ENCODE data around the gene LYRM9.

DNA sequence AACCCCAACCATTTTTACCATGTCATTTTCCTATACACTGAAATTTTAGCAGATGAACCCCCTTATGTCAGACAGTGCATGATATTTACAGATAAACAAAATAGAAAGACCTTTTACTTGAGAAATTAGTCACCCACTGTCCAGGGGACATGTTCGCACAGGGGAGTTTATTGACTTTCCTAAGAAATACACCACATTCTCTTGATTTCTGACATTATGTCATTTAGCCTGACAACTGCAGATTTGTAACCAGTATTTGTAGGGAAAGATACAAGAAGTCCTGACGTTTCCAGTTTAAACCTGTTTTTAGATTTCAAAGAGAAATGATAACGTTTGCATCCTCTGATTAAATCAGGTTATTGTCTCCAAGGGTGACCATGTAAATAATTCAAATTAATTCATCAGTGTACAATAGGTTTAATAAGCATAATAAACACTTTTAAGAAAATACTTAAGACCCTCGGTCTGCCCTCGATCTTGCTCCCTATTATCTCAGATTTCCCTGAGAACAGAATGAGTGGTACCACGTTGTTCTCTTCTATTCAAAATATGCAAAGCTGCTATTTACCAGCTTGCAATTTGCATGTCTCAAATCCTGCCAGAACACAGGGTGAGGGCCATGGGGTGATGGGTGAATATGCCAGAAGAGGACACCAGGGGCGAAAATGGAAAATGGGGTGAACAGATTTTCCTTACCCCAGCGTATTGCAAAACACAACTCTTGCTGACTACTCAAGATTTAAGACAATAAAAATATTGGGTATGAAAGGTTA is 2.1 kb upstream of the LYRM9 start:
- TF ChIP-seq, protein P1, sequence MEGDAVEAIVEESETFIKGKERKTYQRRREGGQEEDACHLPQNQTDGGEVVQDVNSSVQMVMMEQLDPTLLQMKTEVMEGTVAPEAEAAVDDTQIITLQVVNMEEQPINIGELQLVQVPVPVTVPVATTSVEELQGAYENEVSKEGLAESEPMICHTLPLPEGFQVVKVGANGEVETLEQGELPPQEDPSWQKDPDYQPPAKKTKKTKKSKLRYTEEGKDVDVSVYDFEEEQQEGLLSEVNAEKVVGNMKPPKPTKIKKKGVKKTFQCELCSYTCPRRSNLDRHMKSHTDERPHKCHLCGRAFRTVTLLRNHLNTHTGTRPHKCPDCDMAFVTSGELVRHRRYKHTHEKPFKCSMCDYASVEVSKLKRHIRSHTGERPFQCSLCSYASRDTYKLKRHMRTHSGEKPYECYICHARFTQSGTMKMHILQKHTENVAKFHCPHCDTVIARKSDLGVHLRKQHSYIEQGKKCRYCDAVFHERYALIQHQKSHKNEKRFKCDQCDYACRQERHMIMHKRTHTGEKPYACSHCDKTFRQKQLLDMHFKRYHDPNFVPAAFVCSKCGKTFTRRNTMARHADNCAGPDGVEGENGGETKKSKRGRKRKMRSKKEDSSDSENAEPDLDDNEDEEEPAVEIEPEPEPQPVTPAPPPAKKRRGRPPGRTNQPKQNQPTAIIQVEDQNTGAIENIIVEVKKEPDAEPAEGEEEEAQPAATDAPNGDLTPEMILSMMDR (IDR thresholded peaks at IDR 0.05; ENCODE audit: insufficient read depth, low read depth, low read length), result no peak
- TF ChIP-seq EZH2 (IDR thresholded peaks at IDR 0.05; ENCODE audit: insufficient read depth, low read length), result no peak
